H9 (cell line): ENCODE results near the gene YEATS4. TPM values are rescaled to one million over a fixed set of nuclear protein-coding genes. Genes with fewer than 3 reads are reported as not detected.

ENCODE experiments used
- DNase-seq: peaks from one replicate; pipeline ENCODE4 v3.0.0-alpha.2; 2017
- H2AFZ ChIP-seq: one replicate; pipeline ENCODE4 v1.6.1; 2013; ENCODE audit warnings: mild to moderate bottlenecking, low read length, control low read depth, moderate library complexity
- H2AK5ac ChIP-seq: 2 replicates; pipeline ENCODE4 v1.6.1; 2013; ENCODE audit warnings: low read length, control low read depth, mixed read lengths; ENCODE audit not compliant: insufficient read length
- H2BK120ac ChIP-seq: one replicate; pipeline ENCODE4 v1.6.1; 2013; ENCODE audit warnings: low read depth, mild to moderate bottlenecking, low read length, control low read depth, inconsistent platforms; ENCODE audit not compliant: poor library complexity, severe bottlenecking
- H2BK12ac ChIP-seq: 2 replicates; pipeline ENCODE4 v1.6.1; 2013; ENCODE audit warnings: low read length, control low read depth, mixed read lengths, low read depth; ENCODE audit not compliant: insufficient read length
- H2BK15ac ChIP-seq: 2 replicates; pipeline ENCODE4 v1.6.1; 2013; ENCODE audit warnings: low read depth, low read length, control low read depth
- H2BK20ac ChIP-seq: one replicate; pipeline ENCODE4 v1.6.1; 2013; ENCODE audit warnings: low read depth, mild to moderate bottlenecking, low read length, control low read depth, inconsistent platforms; ENCODE audit not compliant: poor library complexity, severe bottlenecking
- H2BK5ac ChIP-seq: 2 replicates; pipeline ENCODE4 v1.6.1; 2013; ENCODE audit warnings: low read length, control low read depth, mixed read lengths; ENCODE audit not compliant: insufficient read length
- H3K14ac ChIP-seq: 2 replicates; pipeline ENCODE4 v1.6.1; 2013; ENCODE audit warnings: low read length, control low read depth; ENCODE audit not compliant: insufficient read depth
- H3K18ac ChIP-seq: 2 replicates; pipeline ENCODE4 v1.6.1; 2013; ENCODE audit warnings: low read depth, mild to moderate bottlenecking, mixed read lengths, low read length, control low read depth; ENCODE audit not compliant: insufficient read length
- H3K23ac ChIP-seq: 2 replicates; pipeline ENCODE4 v1.6.1; 2013; ENCODE audit warnings: low read length, control low read depth, mixed read lengths, low read depth; ENCODE audit not compliant: insufficient read length
- H3K23me2 ChIP-seq: 2 replicates; pipeline ENCODE4 v1.6.1; 2013; ENCODE audit warnings: low read depth, mild to moderate bottlenecking, mixed read lengths, low read length, control low read depth; ENCODE audit not compliant: insufficient read length, poor library complexity, severe bottlenecking
- H3K27ac ChIP-seq: 2 replicates; pipeline ENCODE4 v1.5.1; 2013; ENCODE audit warnings: low read length, control low read depth, mixed read lengths, low read depth; ENCODE audit not compliant: insufficient read length
- H3K27me3 ChIP-seq: 2 replicates; pipeline ENCODE4 v1.6.1; 2013; ENCODE audit warnings: low read length, control low read depth, inconsistent platforms; ENCODE audit not compliant: insufficient read depth
- H3K4ac ChIP-seq: 2 replicates; pipeline ENCODE4 v1.6.1; 2013; ENCODE audit warnings: low read depth, mild to moderate bottlenecking, control low read depth, inconsistent platforms, low read length, moderate library complexity
- H3K4me1 ChIP-seq: 2 replicates; pipeline ENCODE4 v1.6.1; 2013; ENCODE audit warnings: low read length, control low read depth, inconsistent platforms; ENCODE audit not compliant: insufficient read depth
- H3K4me2 ChIP-seq: 2 replicates; pipeline ENCODE4 v1.6.1; 2013; ENCODE audit warnings: low read length, control low read depth, mixed read lengths; ENCODE audit not compliant: insufficient read length, insufficient read depth
- H3K56ac ChIP-seq: 2 replicates; pipeline ENCODE4 v1.6.1; 2013; ENCODE audit warnings: low read depth, mild to moderate bottlenecking, mixed read lengths, low read length, control low read depth; ENCODE audit not compliant: insufficient read length
- H3K79me1 ChIP-seq: 2 replicates; pipeline ENCODE4 v1.6.1; 2013; ENCODE audit warnings: low read depth, mild to moderate bottlenecking, moderate library complexity, low read length, control low read depth, inconsistent platforms; ENCODE audit not compliant: insufficient read depth, poor library complexity, severe bottlenecking
- H3K79me2 ChIP-seq: 2 replicates; pipeline ENCODE4 v1.6.1; 2013; ENCODE audit warnings: low read length, control low read depth, inconsistent platforms; ENCODE audit not compliant: insufficient read depth
- H3K9ac ChIP-seq: 2 replicates; pipeline ENCODE4 v1.6.1; 2013; ENCODE audit warnings: low read length, control low read depth, mixed read lengths; ENCODE audit not compliant: insufficient read length; ENCODE audit errors: extremely low read depth
- H3K9me3 ChIP-seq: one replicate; pipeline ENCODE4 v1.6.1; 2013; ENCODE audit warnings: low read depth, low read length, inconsistent platforms; ENCODE audit not compliant: control insufficient read depth
- H3T11ph ChIP-seq: one replicate; pipeline ENCODE4 v1.6.1; 2013; ENCODE audit warnings: mild to moderate bottlenecking, low read length, control low read depth, inconsistent platforms
- H4K20me1 ChIP-seq: one replicate; pipeline ENCODE4 v1.6.1; 2013; ENCODE audit not compliant: control insufficient read depth, insufficient read length, insufficient read depth
- H4K5ac ChIP-seq: 2 replicates; pipeline ENCODE4 v1.6.1; 2013; ENCODE audit warnings: low read depth, mild to moderate bottlenecking, mixed read lengths, low read length, control low read depth; ENCODE audit not compliant: insufficient read length
- H4K8ac ChIP-seq: replicated peaks from 2 replicates; pipeline ENCODE4 v1.6.1; 2013; ENCODE audit warnings: low read length, control low read depth, mixed read lengths, low read depth; ENCODE audit not compliant: insufficient read length
- H4K91ac ChIP-seq: 2 replicates; pipeline ENCODE4 v1.6.1; 2013; ENCODE audit warnings: low read depth, mild to moderate bottlenecking, moderate library complexity, mixed read lengths, low read length, control low read depth; ENCODE audit not compliant: insufficient read length
- H3K27ac Mint-ChIP-seq, 3 experiments: 2 replicates in 2 of 3; 3 replicates in 1 of 3; pipeline ENCODE4 v1.8.0; 2020 to 2021; ENCODE audit warnings: mixed read lengths in 3 of 3, mild to moderate bottlenecking in 1 of 3, moderate library complexity in 1 of 3
- H3K27me3 Mint-ChIP-seq: 2 replicates; pipeline ENCODE4 v1.8.0; 2021; ENCODE audit warnings: low read depth, mild to moderate bottlenecking, moderate library complexity, mixed read lengths
- H3K36me3 Mint-ChIP-seq, 3 experiments: 2 replicates in 2 of 3; 3 replicates in 1 of 3; pipeline ENCODE4 v1.8.0; 2020 to 2021; ENCODE audit warnings: low read depth in 3 of 3, mixed read lengths in 3 of 3; ENCODE audit not compliant: insufficient read depth in 1 of 3
- H3K4me1 Mint-ChIP-seq, 2 experiments: 2 replicates each; pipeline ENCODE4 v1.8.0; 2020; ENCODE audit warnings: mixed read lengths in 2 of 2
- H3K4me3 Mint-ChIP-seq, 2 experiments: 2 replicates in 1 of 2; 3 replicates in 1 of 2; pipeline ENCODE4 v1.8.0; 2020 to 2021; ENCODE audit warnings: mild to moderate bottlenecking in 2 of 2, mixed read lengths in 2 of 2, moderate library complexity in 1 of 2
- H3K9me3 Mint-ChIP-seq, 2 experiments: 2 replicates in 1 of 2; 3 replicates in 1 of 2; pipeline ENCODE4 v1.8.0; 2020; ENCODE audit warnings: mild to moderate bottlenecking in 2 of 2, mixed read lengths in 2 of 2, moderate library complexity in 1 of 2
- WGBS: extraction: QIAGEN DNeasy Blood & Tissue Kit; methylation state at CpG from one replicate; pipeline ENCODE4 v1.1.7; 2013; ENCODE audit warnings: missing lambda C conversion rate, low lambda C conversion rate, mixed read lengths; ENCODE audit not compliant: insufficient read length; ENCODE audit errors: extremely low coverage; 5-methylcytosine and 5-hydroxymethylcytosine counted together
- total RNA-seq: library from RNA; stranded (reverse); gene quantifications from 2 replicates; pipeline ENCODE4 v1.2.1, GENCODE V29; 2021
- TF ChIP-seq, protein P1 (sequence below): fragments of 200-600 bp; sonication (generic); conservative IDR thresholded peaks from 3 replicates; pipeline ENCODE4 v1.8.0; 2021; ENCODE audit warnings: antibody characterized with exemption, mild to moderate bottlenecking

YEATS4 gene
- total RNA-seq, 1 experiment from 2014 or later = 35.6 TPM

DNA sequence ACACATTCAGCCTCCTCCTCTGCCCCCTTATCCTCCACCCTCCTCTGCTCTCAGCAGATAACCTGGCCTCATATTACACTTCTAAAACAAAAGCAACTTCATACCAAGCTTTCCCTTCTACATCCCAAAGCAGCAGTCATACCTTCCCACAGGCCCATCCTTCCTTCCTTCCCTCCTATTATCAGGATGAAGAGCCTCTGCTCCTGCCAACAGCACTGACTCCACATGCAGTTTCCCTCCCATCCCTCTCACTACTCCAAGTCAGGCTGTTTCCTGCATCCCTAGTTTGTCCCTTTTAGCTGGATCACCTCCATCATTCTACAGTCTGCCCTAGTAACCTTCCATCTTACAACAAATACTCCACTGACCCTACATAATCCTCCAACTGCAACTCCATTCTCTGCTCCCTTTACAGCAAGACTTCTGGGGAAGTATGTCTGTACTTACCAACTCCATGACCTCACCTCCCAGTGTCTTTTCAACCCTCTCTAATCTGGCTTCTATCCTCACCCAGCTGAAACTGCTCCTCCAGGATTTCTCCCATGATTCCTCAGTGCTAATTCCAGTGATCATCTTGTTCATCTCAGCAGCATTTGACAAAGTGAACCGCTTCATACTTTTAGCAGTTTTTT, 4.9 kb upstream of the YEATS4 start:
- Mint-ChIP-seq H3K4me1 (peaks cover 14 to 19% of the 10 kb centered on the region in 2 experiments), H3K36me3 (no peaks in the 10 kb centered on the region), H3K9me3 (no peaks in the 10 kb centered on the region; a peak in 1 of 5 replicates), H3K27ac (peak overlapping the region; percentile 15 to 22 (median 16); a peak in 5 of 7 replicates), H3K4me3 (no peak overlapping the region), H3K27me3 (no peaks in the 10 kb centered on the region)
- Histone ChIP-seq H4K20me1 (no peaks in the 10 kb centered on the region), H3K79me1 (no peaks in the 10 kb centered on the region), H3K4ac (no peak overlapping the region), H2BK20ac (no peak overlapping the region), H3K14ac (no peak overlapping the region), H3K18ac (no peak overlapping the region), H3K9ac (no peak overlapping the region), H4K5ac (no peak overlapping the region), H2BK120ac (no peak overlapping the region), H3T11ph (no peak overlapping the region), H3K56ac (no peak overlapping the region), H3K27ac (no peak overlapping the region), H3K9me3 (no peaks in the 10 kb centered on the region), H2AK5ac (no peak overlapping the region), H4K91ac (no peak overlapping the region), H3K79me2 (no peaks in the 10 kb centered on the region), H3K4me2 (no peak overlapping the region), H3K23ac (no peak overlapping the region), H4K8ac (no peak overlapping the region), H3K4me1 (no peaks in the 10 kb centered on the region), H2BK15ac (no peak overlapping the region), H3K23me2 (no peaks in the 10 kb centered on the region), H2AFZ (peak overlapping the region; percentile 11), H3K27me3 (no peaks in the 10 kb centered on the region), H2BK12ac (no peak overlapping the region), H2BK5ac (no peak overlapping the region)
- DNase-seq = no peak
- no CpG with 5 or more reads among the region's 1 CpG for whole genome bisulfite sequencing
- TF ChIP-seq, protein P1, sequence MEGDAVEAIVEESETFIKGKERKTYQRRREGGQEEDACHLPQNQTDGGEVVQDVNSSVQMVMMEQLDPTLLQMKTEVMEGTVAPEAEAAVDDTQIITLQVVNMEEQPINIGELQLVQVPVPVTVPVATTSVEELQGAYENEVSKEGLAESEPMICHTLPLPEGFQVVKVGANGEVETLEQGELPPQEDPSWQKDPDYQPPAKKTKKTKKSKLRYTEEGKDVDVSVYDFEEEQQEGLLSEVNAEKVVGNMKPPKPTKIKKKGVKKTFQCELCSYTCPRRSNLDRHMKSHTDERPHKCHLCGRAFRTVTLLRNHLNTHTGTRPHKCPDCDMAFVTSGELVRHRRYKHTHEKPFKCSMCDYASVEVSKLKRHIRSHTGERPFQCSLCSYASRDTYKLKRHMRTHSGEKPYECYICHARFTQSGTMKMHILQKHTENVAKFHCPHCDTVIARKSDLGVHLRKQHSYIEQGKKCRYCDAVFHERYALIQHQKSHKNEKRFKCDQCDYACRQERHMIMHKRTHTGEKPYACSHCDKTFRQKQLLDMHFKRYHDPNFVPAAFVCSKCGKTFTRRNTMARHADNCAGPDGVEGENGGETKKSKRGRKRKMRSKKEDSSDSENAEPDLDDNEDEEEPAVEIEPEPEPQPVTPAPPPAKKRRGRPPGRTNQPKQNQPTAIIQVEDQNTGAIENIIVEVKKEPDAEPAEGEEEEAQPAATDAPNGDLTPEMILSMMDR = no peak
